Neural cell (in vitro differentiated cells): ENCODE results near the gene GNLY.

Source experiments
- CTCF ChIP-seq: fragments of 450-650 bp; IDR thresholded peaks from 2 replicates; pipeline ENCODE4 v1.5.1; 2014; ENCODE audit warnings: antibody characterized with exemption, mild to moderate bottlenecking, moderate library complexity; ENCODE audit not compliant: poor library complexity, severe bottlenecking
- EP300 ChIP-seq: fragments of 450-650 bp; conservative IDR thresholded peaks from 2 replicates; pipeline ENCODE4 v1.6.1; 2014; ENCODE audit warnings: antibody characterized with exemption, mild to moderate bottlenecking, moderate library complexity; ENCODE audit not compliant: poor library complexity, severe bottlenecking
- EZH2 ChIP-seq: fragments of 200-600, 300-800 bp; shearing (Covaris generic), sonication (generic); IDR thresholded peaks from 2 replicates; pipeline ENCODE4 v1.6.1; 2014; ENCODE audit warnings: antibody characterized with exemption, low read length, borderline replicate concordance, mild to moderate bottlenecking; ENCODE audit not compliant: insufficient read depth, poor library complexity, severe bottlenecking

- TF ChIP-seq CTCF: no peak
- no peak for TF ChIP-seq EZH2
- no peak for TF ChIP-seq EP300
Measured at GRCh38 chr2:85745619-85746018, 51.5 kb downstream of the GNLY start.
